CD4-positive, alpha-beta T cell treated with Interleukin-15 for 1 hour (primary cell): Measurements from ENCODE around the gene FAM124A.
A peak's percentile ranks its signal among the peaks of the same experiment; 100 is the strongest.

Experiments
- DNase-seq: peaks from one replicate; pipeline ENCODE4 v3.0.0-alpha.2; 2020

Gene FAM124A, protein sequence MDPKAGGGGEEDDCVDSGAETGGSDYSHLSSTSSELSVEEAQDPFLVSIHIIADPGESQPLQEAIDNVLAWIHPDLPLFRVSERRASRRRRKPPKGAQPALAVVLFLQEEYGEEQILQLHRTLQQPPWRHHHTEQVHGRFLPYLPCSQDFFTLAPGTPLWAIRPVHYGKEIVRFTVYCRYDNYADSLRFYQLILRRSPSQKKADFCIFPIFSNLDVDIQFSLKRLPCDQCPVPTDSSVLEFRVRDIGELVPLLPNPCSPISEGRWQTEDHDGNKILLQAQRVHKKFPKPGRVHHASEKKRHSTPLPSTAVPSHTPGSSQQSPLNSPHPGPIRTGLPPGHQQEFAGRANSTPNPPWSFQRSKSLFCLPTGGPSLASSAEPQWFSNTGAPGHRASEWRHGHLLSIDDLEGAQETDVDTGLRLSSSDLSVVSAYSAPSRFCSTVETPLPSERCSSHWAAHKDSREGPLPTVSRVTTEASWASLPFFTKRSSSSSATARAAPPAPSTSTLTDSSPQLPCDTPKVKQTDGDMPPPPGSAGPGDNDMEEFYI

DNA sequence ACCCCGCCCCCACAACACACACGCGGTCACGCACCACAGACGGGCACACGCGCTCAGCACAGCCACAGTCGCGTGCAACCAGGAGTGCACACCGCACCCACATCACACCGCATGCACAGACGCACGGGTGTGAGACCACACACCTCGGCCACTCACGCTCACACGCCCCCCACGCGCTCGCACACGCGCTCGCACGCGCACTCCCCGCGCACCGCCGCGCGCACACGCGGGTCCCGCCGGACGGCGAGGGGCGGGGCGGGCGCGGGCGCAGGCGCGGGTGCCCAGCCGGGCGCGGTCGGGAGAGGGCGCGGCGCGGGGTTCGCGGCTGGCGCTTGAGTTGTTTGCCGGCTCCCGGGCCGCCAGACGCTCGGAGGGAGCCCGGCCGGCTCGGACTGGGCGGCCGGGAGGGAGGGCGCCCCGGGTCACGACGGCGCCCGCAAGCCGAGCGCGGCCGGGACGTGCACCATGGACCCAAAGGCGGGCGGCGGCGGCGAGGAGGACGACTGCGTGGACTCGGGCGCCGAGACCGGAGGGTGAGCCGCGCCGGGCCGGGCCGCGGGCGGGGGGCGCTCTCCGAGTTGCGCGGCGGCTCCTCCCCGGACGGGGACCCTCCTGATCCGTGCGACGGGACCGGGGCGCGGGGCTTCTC is at the start of gene FAM124A:
FAM124A (plus strand) TSS at position 362 of the 649 bp plus-strand sequence; CDS start at position 466, 104 bp downstream.
- peak; percentile 25 for DNase-seq

DNA sequence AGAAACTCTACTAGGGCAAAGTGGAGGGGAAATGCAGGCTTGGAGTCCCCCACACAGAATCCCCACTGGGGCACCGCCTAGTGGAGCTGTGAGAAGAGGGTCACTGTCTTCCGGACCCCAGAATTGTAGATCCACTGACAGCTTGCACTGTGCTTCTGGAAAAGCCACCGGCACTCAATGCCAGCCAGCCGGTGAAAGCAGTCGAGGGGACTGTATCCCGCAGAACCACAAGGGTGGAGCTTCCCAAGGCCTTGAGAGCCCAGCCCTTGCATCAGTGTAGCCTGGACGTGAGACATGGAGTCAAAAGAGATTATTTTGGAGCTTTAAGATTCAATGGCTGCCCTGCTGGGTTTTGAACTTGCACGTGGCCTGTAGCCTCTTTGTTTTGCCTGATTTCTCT is 47.2 kb upstream of the FAM124A start:
- DNase-seq: no peak

DNA sequence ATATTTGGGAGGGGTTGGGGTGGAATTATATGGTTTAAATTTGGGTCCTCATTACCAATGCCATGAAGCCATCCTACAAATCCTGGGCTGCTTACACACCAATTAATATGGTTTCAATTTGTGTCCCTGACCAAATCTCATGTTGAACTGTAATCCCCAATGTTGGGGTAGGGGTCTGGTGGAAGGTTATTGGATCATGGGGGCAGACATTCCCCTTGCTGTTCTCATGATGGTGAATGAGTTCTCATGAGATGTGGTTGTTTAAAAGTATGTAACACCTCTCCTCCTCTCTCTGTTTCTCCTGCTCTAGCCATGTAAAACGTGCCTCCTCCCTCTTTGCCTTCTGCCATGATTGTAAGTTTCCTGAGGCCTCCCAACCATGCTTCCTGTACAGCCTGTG is 46.6 kb upstream of the FAM124A start:
- DNase-seq: no peak

DNA sequence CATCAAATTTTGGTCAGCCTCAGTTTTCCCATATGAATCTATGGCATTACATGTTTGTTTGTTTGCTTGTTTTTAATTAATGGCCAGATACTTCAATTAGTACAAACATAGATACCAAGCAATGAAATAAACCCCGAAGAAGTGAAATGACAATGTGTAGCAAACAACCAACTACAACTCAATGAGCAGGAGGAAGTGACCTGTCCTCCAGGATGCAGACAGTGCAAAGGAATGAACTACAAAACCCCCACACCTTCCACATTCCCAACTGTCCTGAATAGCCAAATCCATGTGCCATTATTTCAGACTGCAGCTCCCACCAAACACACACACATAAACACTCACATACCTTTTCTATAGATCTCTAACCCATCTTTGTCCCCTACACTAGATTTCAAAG is 45.0 kb upstream of the FAM124A start:
- no peak for DNase-seq

DNA sequence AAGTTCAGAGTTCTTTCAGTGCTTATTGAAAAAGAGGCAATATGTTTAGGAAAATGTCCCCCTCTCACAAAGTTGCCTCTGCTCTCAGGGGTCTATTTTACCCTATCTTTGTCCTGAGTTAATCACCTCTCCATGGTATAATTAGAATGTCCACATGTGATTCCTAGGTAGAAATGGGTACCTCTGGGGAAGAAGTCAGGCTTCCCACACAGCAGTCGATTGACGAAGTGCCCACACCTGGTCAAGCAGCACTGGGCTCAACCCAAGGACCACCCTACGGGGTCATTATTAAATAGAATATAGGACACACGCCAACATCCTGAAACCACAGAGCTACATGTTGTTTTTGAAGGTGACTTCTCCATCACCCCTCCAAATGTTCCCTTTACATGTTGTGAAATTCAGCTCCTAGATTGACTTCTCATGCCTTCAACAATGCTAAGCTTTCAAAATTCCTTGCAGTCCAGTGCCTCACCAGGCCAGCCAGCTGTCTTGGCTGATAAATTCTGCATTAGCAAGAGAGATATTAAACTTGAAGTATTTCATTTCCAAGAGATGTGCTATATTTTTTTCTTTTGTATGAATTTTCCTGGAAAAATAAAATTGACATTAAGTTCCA is 43.6 kb upstream of the FAM124A start:
- DNase-seq: no peak

DNA sequence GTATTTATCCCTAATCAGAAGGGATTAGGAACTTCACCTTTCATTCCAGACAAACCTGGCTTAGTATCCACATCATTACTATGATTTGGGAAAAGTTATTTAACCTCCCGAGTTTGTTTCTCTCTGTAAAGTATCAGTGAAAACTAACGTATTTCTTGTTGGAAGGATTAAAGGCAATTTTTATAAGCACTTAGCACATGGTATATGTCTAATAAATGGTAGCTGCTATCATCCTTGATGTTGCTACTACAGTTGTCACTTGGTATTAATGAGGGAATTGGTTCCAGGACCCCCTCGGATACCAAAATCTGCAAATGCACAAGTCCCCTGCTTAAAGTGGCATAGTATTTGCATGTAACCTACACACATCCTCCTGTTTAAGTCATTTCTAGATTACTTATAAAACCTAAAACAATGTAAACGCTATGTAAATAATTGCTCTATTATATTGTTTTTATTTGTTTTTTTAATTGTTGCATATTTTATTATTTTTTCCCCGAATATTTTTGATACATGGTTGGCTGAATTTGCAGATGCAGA is 42.7 kb upstream of the FAM124A start:
- no peak for DNase-seq

DNA sequence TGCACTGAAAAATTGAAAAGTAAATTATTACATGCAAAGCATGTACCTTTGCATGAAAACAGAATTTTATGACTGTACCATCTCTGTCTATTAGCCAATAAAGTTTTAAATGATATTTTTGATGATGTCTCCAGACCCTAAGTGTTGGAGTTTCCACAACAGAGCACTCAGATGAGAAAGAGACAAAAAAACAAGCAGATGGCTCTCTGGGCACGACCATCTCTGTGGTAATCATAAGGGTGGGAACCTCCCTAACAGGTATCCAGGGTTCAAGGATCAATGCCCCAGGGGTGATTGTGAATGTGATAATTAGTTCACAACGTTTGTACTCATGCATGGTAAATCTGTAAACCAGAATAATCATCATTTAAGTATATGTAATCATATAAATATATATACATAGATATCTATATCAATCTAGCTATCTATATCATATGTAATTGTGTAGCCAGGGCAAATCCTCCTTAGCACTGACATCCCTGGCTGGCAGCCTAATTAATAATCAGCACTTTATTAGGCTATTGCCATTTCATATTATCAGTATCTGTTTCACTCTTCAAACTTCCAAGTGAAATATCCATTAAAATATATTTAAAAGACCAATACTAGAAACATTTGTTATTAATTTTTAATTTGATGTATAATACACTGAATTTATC is 41.2 kb upstream of the FAM124A start:
- no peak for DNase-seq

DNA sequence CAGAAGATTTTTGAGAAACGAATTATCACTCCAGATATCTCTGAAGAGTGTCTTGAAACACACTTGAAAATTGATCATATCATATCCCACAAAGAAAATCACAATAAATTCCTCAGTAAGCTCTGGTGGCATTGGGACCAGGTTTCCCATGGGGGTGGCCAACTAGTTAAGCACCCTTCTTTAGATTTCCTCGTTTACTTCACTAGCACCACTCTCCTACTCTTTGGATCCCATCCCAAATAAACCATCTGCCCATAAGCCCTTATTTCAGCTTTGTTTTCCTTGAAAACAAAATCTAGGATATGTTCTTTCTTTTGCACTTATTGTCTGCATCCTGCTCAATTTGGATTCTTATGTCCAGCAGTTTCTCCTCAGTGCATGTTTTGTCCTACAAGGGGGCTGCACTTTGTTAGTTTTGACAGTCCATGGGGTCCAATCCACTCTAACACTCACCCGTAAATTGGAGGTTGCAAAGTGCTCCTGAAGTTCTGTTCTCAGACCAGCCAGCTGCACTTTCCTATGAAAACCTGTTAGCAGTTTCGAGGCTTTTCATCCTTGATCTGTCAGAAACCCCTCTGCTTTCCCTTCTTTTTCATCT is 40.3 kb upstream of the FAM124A start:
- DNase-seq: no peak

DNA sequence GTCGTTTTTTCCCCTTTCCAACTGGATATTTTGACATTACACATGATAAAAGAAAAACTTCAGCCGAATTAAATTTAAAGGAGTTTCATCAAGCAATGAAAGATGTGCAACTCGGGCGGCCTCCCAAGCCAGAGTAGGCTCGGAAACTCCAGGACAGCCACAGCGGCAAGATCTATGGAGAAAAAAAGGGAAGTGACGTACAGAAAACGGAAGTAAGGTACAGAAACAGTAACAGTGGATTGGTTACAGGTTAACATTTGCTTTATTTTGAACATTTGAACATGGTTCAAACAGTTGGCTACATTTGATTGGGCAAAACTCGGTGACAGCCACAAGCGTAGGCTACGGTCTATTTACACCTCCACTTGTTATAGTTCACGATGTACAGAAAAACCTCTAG is 30.5 kb upstream of the FAM124A start:
- no peak for DNase-seq

DNA sequence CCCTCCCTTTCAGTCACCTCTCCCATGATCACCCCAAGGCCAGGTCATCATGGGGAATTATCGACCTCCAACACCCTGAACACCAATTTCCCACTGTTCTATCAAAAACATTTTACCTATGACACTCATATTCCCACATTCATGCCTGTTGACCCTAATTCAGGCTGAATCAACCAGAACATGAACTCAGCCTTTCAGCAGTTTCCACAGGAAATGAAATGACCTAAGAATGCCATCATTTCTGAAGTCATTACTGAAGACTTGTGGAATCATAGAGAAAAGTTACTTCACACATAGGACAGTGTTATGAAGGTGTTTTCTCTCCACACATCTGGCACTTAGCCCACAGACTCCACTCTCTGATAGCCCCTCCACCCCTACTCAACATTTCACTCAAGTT is 29.9 kb upstream of the FAM124A start:
- DNase-seq: no peak

DNA sequence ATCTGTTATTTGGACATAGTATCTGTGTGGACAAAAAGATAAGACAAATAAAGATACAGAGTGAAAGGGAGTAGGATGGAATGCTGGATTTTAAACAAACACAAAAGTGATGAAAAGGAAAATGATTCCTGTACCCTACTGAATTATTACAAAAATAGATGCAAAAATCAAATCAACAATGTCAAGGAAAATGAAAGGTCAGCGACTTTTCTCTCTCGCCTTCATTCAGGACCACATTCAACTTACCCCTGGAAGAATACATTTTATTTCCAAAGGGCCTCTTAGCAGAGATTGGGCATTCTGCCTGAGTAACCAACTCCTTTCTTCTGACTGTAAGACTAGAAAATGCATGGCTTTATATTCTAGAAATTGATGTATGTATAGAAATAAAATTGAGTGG is 28.8 kb upstream of the FAM124A start:
- DNase-seq: no peak

DNA sequence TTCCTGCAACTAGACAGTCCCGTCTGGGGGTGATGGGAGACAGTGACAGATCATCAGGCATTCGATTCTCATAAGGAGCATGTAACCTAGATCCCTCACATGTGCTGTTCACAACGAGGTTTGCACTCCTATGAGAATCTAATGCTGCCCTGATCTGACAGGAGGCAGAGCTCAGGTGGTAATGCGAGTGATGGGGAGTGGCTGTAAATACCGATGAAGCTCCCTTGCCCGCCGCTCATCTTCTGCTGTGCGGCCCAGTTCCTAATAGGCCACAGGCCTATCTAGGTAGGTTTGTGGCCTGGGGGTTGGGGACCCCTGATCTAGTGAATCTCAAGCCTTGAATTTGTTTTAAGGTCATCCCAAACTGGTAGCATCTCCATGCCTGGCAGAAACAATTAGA is 27.3 kb upstream of the FAM124A start:
- DNase-seq: no peak

DNA sequence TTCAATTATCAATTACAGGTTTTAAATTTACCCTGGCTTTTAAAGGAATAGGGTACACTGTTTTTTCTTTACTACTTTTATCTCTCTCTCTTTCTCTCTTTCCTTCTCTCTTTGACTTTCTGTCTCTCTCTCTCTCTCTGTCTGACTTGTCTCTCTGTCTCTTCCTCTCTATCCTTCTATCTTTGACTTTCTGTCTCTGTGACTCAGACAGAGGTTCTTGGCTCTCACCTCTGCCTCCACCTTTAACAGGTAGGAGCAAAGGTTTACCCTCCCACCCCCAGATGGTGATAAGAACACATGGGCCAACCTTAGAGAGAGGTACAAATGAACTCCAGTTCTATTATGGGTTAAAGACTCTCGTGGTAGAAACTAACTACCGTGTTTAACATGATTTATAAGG is 20.3 kb upstream of the FAM124A start:
- no peak for DNase-seq

DNA sequence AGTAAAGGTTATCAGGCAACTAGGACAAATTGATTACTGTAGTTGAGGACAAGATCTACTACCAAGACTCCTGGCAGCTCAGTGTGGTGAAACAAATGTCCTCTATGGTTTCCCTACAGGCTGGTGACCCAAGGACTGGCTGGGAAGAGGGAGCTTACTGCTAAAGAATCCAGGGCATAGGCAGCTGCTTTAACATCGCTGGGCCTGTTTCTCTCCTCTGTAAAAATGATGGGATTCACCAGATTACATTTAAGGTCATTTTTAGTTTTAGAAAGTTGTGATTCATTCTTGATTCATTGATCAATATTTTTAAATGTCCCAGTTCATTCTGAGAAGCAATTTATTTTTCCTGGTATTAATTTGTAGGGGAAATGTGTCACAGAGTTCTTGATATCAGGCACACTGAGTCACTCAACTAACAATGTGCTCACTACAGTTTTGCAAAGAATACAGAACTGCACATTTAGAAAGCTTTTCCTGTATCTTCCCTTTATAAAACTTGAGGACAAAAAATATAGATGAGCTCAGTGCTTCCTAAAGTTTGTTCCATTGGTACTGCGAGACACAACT is 19.6 kb upstream of the FAM124A start:
- no peak for DNase-seq

DNA sequence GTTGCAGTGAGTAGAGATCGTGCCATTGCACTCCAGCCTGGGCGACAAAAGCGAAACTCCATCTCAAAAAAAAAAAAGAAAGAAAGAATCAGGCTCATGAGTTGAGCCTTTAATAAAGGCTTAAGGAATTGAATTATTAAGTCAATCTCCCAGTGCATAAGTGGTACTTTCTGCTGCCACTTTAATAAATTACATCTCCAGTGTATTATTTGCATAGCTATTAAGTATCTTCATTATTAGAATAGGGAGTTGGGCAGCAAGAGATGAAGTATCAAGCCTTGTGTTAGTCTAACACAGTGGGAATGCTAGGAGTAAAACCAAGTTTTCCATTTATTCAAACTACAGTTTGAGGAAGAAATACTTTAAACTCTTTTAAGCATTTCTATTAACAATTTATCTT is 15.6 kb upstream of the FAM124A start:
- DNase-seq: no peak

DNA sequence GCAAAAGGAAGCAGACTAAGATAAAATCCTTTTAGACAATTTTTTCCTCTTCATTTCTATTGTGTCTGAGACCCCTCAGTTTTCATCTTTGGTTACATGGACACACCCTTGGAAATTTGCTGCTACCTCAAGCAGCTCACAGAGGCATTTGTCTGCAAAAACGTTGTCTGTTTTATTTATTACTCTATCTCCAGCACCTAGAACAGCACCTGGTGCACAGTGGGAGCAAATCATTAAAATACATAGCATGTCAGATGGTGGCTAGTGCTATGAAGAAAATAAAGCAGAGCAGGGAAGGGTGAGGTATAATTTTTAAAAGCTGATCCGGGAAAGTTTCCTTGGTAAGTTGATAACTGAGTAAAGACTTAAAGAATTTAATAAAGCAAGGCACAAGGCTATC is 14.3 kb upstream of the FAM124A start:
- no peak for DNase-seq

DNA sequence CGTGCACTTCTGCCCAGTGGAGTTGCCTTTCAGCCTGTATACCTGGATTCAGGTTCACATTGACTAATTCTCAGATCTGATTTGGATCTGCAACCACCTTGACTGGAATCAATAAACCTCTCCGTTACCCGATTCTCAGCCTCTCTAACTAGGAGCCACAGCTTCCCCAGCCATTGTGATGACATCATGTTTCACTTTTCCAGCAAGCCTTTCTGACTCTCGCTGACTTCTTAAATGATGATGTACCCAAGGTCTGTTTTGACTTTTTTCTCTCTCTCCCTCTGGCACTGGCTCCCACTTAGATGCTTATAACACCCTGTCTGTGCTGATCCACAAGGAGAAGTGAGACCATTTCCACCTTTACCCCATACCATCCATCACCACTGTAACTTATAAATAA is 13.5 kb upstream of the FAM124A start:
- DNase-seq: no peak

DNA sequence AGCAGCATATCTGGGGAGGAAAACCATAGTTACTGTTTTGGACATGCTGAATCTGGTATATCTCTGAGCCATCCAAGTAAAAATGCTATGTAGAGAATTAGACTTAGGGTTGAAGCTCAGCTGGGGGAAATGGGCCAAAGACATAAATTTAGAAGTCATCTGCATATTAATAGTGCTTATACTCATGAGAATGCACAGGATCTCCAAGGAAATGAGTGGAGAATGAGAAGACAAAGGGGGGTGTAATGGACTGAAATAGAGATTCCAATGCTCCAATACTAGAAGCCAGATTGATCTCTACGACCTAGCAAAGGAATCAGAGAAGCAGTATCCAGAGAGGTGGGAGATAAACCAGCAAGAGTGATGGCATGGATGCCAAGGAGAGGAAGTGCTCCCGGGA is 10.3 kb upstream of the FAM124A start:
- no peak for DNase-seq

DNA sequence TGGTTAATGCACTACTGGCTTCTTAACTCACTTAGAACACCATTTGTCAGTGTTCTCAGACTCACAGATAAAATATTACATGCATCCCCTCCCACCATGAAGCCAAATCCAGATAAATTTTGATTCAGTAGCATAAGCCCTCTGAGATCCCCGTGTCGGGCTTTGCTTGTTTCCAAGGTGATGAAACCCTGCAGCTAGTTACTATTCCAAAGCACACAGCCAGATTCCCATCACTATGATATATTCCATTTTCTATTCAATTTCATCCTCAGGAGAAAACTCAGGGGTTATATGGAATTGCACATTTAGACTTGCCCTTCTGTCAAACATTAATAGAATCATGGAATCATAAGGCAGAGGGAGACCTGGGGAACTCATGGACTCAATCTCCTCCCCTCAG is 9.4 kb upstream of the FAM124A start:
- no peak for DNase-seq

DNA sequence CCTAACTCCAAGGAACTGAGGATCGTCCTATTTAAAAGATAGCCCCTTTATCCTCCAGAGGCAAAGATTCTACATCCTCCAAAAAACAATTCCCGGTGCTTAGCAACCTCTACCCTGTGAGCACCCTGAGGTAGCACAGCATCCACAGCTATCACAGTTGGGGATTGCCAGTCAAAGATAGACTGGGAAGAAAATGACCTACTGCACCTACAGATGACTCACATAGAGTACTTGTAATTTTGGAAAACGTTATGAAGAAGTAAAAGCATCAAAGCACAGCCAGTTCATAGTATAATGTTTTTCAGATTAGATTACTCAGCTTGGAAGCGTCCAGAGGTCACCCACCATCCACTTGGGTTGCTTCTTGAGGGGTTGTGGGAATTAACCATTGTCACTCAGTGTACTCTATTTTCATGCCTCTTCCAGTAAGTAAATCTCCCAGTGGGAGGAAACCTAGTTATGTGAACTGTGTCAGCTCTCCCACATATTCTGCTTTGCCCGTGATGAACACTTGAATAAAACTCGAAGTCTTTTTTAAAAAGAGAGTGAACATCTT is 8.9 kb upstream of the FAM124A start:
- no peak for DNase-seq

DNA sequence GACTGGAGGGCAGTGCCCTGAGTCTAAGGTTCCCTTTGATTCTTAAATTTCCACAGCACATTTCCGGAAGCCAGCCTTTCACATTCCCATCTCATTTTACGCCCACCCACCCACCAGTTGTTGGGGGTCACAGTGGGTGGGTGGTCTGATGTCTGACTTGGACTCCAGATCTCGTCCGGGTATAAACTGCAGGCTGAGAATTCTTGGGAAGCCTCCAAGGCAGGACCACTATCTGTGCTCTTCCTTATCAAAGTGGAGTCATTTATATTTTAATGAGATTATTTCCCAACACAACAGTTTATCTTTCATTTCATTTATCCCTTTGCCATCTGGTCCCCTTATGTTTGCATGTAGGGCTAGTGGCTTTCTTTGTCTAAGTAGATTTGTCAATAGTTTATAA is 3.6 kb upstream of the FAM124A start:
- DNase-seq: no peak

DNA sequence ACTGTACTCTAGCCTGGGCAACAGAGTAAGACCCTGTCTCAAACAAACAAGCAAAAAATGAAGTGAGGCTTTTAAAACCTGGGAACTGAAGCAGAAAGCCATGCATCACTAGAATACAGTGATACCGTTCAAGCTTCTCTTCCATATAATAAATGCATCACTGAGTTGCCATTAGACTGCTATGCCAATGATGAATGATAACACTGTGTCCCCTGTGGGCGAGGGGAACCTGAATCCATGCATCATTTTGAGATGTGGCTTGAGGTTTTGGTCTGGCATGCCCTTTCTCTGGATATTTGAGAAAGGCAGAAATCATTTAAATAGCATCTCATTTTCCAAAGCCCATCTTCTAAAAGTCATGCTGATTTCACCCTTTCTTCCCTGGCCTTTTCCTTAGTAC is 1.5 kb upstream of the FAM124A start:
- DNase-seq: no peak
